ENCODE data around the gene CSMD2.
"Not testable (repeated sequence)": the region's sequence is repeated elsewhere in the genome, so short reads cannot be mapped to it uniquely, and the experiment has no call there.

The CSMD2 gene

DNA sequence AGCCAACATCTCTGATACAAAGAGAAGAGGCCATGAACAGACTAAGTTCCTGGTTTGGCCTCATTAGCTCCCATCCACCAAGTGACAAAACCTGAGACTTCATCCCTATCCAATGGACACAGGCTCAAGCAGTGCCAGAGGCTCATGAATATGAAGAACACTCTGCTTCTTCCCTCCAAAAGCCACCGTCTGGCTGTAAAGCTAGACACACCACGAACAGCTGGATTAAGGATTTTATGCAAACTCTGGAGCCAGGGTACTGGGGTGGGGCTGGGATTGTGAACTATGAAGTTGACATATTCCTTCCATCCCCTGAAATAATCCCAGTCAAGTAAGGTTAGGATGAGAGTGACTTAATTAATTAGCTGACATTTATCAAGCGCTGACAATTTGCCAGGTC, 139.4 kb downstream of the CSMD2 start:
- H3K9ac ChIP-seq (ENCODE audit: low read length in 2 of 2) = no peak overlapping the region
- H3K27ac ChIP-seq (ENCODE audit: low read length) = no peak overlapping the region

DNA sequence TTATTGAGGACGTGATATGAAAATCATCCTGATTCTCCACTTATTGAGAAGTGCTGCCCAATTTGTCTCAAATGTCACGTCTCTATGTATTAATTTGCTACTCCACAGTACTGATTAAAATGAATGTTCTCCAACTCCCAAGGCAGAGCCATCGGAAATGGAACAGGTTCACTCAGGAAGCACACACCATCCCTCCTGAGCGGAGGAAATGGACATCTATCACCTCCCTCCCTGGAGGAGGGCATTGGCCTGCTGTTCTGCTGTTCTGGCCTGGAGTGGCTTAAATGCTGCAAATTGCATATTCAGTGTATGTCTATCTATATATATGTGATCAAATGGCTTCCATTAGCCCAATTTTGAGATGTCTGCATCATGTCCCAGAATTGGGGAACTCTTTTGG, 140.5 kb downstream of the CSMD2 start:
- H3K4me3 ChIP-seq (ENCODE audit: low read length in 2 of 2) = no peak overlapping the region
- peaks cover 0 to 5% of the 10 kb centered on the region in 2 donors for H3K27me3 ChIP-seq (ENCODE audit: control insufficient read depth in 1 of 2, insufficient read depth in 2 of 2, low read length in 2 of 2)
- H3K9ac ChIP-seq (ENCODE audit: low read length in 2 of 2) = no peak overlapping the region
- no peaks in the 10 kb centered on the region for H3K36me3 ChIP-seq (ENCODE audit: control insufficient read depth in 2 of 2, insufficient read depth in 2 of 2, low read length in 2 of 2)
- no peak overlapping the region for H3K27ac ChIP-seq (ENCODE audit: low read length)
- H3K9me3 ChIP-seq (ENCODE audit: control insufficient read depth in 2 of 2, low read length in 2 of 2) = no peaks in the 10 kb centered on the region
- H3K4me1 ChIP-seq (ENCODE audit: control insufficient read depth, insufficient read depth, low read length) = no peaks in the 10 kb centered on the region

More for the DNA sequence above, 139.4 kb downstream of the CSMD2 start:
- Histone ChIP-seq H3K36me3 (ENCODE audit: control insufficient read depth in 2 of 2, insufficient read depth in 2 of 2, low read length in 2 of 2) (no peaks in the 10 kb centered on the region), H3K4me1 (ENCODE audit: control insufficient read depth, insufficient read depth, low read length) (no peaks in the 10 kb centered on the region), H3K9me3 (ENCODE audit: control insufficient read depth in 2 of 2, low read length in 2 of 2) (no peaks in the 10 kb centered on the region), H3K4me3 (ENCODE audit: low read length in 2 of 2) (no peak overlapping the region), H3K27me3 (ENCODE audit: control insufficient read depth in 1 of 2, insufficient read depth in 2 of 2, low read length in 2 of 2) (peaks cover 0 to 5% of the 10 kb centered on the region in 2 donors)

DNA sequence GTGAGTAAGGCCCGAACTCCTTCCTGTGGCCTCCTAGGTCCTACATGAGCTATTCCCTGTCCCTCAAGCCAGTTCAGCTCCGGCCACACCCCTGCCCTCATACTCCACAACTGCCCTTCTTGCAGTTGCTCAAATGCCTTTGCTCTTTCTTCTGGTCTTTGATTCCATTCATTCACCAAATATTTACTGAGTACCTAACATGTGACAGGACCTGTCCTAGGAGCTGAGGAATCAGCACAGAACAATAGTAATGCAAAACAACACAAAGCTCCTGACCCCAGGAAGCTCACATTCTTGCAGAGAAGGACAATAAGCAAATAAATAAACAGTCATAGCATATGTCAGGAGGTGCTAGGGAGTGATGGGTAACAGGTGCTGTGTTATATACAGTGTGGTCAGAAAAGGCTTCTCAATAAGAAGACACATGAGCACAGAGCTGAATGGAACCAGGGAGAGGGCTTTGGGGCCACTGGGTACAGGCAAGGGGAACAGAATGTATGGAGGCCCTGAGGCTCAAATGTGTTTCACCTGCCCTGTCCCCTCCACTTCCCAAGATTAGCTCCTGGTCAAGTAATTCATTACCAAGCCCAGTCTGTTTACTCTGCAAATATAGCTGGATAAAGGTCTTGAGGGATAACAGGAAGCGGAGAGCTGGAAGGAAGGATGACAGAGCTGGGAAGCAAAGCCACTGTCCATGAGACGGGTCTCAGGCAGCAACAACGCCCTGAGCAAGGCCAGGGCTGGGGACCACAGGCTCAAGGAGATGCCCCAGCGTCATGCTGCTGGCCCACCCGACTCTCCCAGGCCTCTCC, 145.1 kb downstream of the CSMD2 start:
- no peak overlapping the region for H3K27ac ChIP-seq (ENCODE audit: low read length)
- H3K27me3 ChIP-seq (ENCODE audit: control insufficient read depth in 1 of 2, insufficient read depth in 2 of 2, low read length in 2 of 2) = peaks cover 0 to 6% of the 10 kb centered on the region in 2 donors
- no peak overlapping the region for H3K9ac ChIP-seq (ENCODE audit: low read length in 2 of 2)
- no peaks in the 10 kb centered on the region for H3K4me1 ChIP-seq (ENCODE audit: control insufficient read depth, insufficient read depth, low read length)
- H3K9me3 ChIP-seq (ENCODE audit: control insufficient read depth in 2 of 2, low read length in 2 of 2) = no peaks in the 10 kb centered on the region
- H3K36me3 ChIP-seq (ENCODE audit: control insufficient read depth in 2 of 2, insufficient read depth in 2 of 2, low read length in 2 of 2) = no peaks in the 10 kb centered on the region
- H3K4me3 ChIP-seq (ENCODE audit: low read length in 2 of 2) = no peak overlapping the region

DNA sequence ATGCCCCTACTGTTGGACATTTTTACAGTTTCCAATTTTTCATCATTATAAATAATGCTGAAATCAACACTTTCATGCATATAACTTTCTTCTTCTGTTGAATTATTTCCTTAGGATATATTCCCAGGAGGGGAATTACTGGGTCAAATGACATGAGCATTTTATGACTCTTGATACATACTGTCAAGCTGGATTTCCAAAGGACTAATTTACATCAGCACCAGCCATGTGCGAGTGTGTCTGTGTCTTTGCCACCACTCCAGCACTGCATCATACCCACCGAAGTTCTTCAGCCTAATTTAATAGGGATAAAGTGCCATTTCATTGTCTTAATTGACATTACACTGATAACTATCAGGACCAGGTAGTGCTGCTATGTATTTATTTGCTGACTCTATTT, 146.7 kb downstream of the CSMD2 start:
- Histone ChIP-seq H3K27me3 (ENCODE audit: control insufficient read depth in 1 of 2, insufficient read depth in 2 of 2, low read length in 2 of 2) (peaks cover 0 to 10% of the 10 kb centered on the region in 2 donors), H3K4me3 (ENCODE audit: low read length in 2 of 2) (no peak overlapping the region), H3K9ac (ENCODE audit: low read length in 2 of 2) (no peak overlapping the region), H3K27ac (ENCODE audit: low read length) (no peak overlapping the region), H3K4me1 (ENCODE audit: control insufficient read depth, insufficient read depth, low read length) (no peaks in the 10 kb centered on the region), H3K36me3 (ENCODE audit: control insufficient read depth in 2 of 2, insufficient read depth in 2 of 2, low read length in 2 of 2) (no peaks in the 10 kb centered on the region), H3K9me3 (ENCODE audit: control insufficient read depth in 2 of 2, low read length in 2 of 2) (no peaks in the 10 kb centered on the region)

DNA sequence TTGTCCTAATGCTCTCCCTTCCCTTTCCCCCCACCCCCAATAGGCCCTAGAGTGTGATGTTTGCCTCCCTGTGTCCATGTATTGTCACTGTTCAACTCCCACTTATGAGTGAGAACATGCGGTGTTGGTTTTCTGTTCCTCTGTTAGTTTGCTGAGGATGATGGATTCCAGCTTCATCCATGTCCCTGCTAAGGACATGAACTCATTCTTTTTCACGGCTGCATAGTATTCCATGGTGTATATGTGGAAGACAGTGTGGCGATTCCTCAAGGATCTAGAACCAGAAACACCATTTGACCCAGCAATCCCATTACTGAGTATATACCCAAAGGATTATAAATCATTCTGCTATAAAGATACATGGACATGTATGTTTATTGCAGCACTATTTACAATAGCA, 148.7 kb downstream of the CSMD2 start:
- not testable (repeated sequence) for H3K4me3 ChIP-seq (ENCODE audit: low read length in 2 of 2); H3K27ac ChIP-seq (ENCODE audit: low read length); H3K9me3 ChIP-seq (ENCODE audit: control insufficient read depth in 2 of 2, low read length in 2 of 2); H3K27me3 ChIP-seq (ENCODE audit: control insufficient read depth in 1 of 2, insufficient read depth in 2 of 2, low read length in 2 of 2); H3K4me1 ChIP-seq (ENCODE audit: control insufficient read depth, insufficient read depth, low read length); H3K9ac ChIP-seq (ENCODE audit: low read length in 2 of 2); H3K36me3 ChIP-seq (ENCODE audit: control insufficient read depth in 2 of 2, insufficient read depth in 2 of 2, low read length in 2 of 2)

DNA sequence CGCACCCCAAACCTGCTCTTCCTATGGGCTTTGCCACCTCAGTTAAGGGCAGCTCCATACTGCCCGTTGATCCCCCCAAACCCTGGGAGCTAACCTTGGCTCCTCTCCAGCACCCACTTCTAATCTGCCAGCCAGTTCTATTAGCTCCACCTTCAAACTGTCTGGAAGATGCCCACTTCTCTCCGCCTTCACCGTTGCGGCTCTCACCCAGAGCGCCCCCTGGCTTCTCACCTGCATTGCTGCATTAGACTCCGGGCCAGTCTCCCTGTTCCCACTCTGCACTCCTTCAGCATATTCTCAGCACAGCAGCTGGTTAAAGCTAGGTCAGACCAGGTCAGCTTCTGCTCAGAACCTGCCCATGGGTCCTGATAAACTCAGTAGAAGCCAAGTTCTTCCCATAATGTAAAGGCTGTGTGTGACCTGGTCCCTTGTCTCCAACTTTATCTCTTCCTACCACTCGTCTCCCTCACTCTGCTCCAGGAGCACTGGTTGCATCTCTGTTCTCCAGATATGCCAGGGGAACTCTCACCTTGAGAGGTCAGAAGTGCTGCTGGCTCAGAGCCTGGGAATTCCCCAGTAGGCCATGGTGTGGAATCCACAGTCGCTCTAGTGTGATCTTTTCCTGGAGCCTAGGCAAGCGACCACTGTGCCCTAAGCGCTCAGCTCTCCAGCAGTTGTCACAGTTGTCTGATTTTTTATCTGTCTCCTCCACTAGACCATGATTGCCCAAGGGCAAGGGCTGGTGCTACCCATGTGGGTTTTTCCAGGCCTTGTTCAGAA, 150.9 kb downstream of the CSMD2 start:
- Histone ChIP-seq H3K36me3 (ENCODE audit: control insufficient read depth in 2 of 2, insufficient read depth in 2 of 2, low read length in 2 of 2) (no peaks in the 10 kb centered on the region), H3K27me3 (ENCODE audit: control insufficient read depth in 1 of 2, insufficient read depth in 2 of 2, low read length in 2 of 2) (peaks cover 0 to 7% of the 10 kb centered on the region in 2 donors), H3K9ac (ENCODE audit: low read length in 2 of 2) (no peak overlapping the region), H3K4me1 (ENCODE audit: control insufficient read depth, insufficient read depth, low read length) (no peaks in the 10 kb centered on the region), H3K27ac (ENCODE audit: low read length) (no peak overlapping the region), H3K9me3 (ENCODE audit: control insufficient read depth in 2 of 2, low read length in 2 of 2) (no peaks in the 10 kb centered on the region), H3K4me3 (ENCODE audit: low read length in 2 of 2) (no peak overlapping the region)

DNA sequence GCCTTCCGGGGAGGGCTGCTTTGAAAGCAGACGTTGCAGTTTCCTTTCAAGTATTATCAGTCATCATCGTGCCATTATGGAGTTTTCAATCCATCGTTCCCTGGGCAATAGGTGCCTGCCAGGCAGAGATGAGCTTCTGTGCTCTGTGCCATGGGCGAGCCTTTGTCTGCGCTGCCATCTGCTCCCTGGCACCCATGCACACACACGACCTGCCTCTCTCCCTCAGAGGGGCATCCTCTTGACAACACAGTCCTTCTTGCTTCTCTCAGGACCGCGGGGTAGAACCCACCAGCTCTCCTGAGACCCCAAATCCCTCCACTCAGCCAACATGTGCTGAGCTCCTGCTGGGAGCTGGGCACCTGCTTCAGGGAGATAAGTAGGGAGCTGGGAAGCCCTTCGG, 151.9 kb downstream of the CSMD2 start:
- H3K4me1 ChIP-seq (ENCODE audit: control insufficient read depth, insufficient read depth, low read length) = no peaks in the 10 kb centered on the region
- no peaks in the 10 kb centered on the region for H3K36me3 ChIP-seq (ENCODE audit: control insufficient read depth in 2 of 2, insufficient read depth in 2 of 2, low read length in 2 of 2)
- H3K27ac ChIP-seq (ENCODE audit: low read length) = no peak overlapping the region
- no peaks in the 10 kb centered on the region for H3K9me3 ChIP-seq (ENCODE audit: control insufficient read depth in 2 of 2, low read length in 2 of 2)
- H3K27me3 ChIP-seq (ENCODE audit: control insufficient read depth in 1 of 2, insufficient read depth in 2 of 2, low read length in 2 of 2) = peaks cover 0 to 7% of the 10 kb centered on the region in 2 donors
- H3K9ac ChIP-seq (ENCODE audit: low read length in 2 of 2) = no peak overlapping the region
- no peak overlapping the region for H3K4me3 ChIP-seq (ENCODE audit: low read length in 2 of 2)

DNA sequence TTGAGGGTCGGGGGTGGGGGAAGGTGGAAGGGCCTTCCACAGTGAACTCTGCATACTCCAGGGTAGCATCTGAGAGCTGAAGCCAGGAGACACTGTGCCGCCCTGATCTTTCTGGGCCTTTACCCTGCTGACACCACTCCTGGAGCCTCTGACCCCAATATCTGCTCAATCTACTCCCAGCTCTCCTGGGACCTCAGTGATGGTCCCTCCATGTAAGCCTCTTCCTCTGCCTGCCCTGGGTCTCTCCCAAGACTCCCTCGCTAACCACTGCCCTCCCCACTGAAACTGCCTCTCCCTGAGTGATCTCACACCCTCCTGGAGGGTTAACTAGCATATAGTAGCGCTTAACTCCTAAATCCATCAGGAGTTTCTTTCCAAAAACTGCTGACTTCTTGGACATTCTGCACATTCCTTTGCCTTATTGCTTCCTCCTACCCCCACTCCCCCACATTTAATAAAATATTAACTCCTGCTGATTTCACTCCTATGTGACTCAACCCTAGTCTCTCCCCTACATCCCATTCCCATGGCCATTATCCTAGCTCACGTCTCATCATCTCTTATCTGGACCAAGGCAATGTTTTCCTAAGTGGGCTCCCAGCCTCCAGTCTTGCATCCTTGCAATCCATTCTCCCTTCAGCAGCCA, 155.6 kb downstream of the CSMD2 start:
- H3K27ac ChIP-seq (ENCODE audit: low read length) = no peak overlapping the region
- peaks cover 0 to 5% of the 10 kb centered on the region in 2 donors for H3K27me3 ChIP-seq (ENCODE audit: control insufficient read depth in 1 of 2, insufficient read depth in 2 of 2, low read length in 2 of 2)
- H3K4me3 ChIP-seq (ENCODE audit: low read length in 2 of 2) = no peak overlapping the region
- H3K9ac ChIP-seq (ENCODE audit: low read length in 2 of 2) = no peak overlapping the region
- no peaks in the 10 kb centered on the region for H3K36me3 ChIP-seq (ENCODE audit: control insufficient read depth in 2 of 2, insufficient read depth in 2 of 2, low read length in 2 of 2)
- no peaks in the 10 kb centered on the region for H3K9me3 ChIP-seq (ENCODE audit: control insufficient read depth in 2 of 2, low read length in 2 of 2)
- H3K4me1 ChIP-seq (ENCODE audit: control insufficient read depth, insufficient read depth, low read length) = no peaks in the 10 kb centered on the region

DNA sequence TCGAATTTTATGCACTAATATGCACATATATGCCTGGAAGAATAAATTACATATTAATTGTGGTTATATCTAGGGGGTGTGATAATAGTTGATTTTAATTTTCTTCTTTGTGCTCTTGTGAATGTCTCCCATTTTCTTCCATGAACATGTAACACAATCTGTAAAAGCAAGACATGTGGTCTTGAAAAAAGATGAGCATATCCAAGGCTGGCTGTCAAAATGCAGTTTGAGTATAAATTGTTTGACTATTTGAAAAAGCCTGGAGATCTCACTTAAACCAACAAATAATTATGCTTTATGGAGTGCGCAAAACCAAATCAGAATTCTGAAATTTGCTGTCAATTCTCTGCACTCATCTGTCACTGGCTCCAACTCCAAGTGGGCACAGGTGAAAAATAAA, 157.3 kb downstream of the CSMD2 start:
- no peaks in the 10 kb centered on the region for H3K36me3 ChIP-seq (ENCODE audit: control insufficient read depth in 2 of 2, insufficient read depth in 2 of 2, low read length in 2 of 2)
- peaks cover 0 to 2% of the 10 kb centered on the region in 2 donors for H3K27me3 ChIP-seq (ENCODE audit: control insufficient read depth in 1 of 2, insufficient read depth in 2 of 2, low read length in 2 of 2)
- no peaks in the 10 kb centered on the region for H3K9me3 ChIP-seq (ENCODE audit: control insufficient read depth in 2 of 2, low read length in 2 of 2)
- no peaks in the 10 kb centered on the region for H3K4me1 ChIP-seq (ENCODE audit: control insufficient read depth, insufficient read depth, low read length)
- H3K27ac ChIP-seq (ENCODE audit: low read length) = no peak overlapping the region
- no peak overlapping the region for H3K9ac ChIP-seq (ENCODE audit: low read length in 2 of 2)
- no peak overlapping the region for H3K4me3 ChIP-seq (ENCODE audit: low read length in 2 of 2)

DNA sequence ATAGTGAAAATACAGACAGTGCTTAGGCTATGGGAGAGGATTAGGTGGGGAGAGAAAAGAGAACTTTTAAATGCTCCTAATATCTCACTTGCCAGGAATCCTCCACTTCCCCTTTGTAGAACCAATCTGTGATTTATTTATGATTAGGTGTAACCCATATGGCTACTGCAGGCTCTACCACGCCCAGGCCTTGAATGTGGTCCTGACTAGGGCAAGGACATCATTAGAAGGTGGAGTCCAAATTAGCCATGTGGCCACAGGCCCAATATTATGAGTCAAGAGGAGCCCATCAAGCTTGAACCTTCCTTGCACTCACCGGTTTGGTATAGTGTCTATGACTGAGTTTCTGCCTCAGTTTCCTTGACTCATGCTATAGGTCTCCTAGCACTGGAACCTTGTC, 159.7 kb downstream of the CSMD2 start:
- no peaks in the 10 kb centered on the region for H3K36me3 ChIP-seq (ENCODE audit: control insufficient read depth in 2 of 2, insufficient read depth in 2 of 2, low read length in 2 of 2)
- H3K4me1 ChIP-seq (ENCODE audit: control insufficient read depth, insufficient read depth, low read length) = no peaks in the 10 kb centered on the region
- H3K27me3 ChIP-seq (ENCODE audit: control insufficient read depth in 1 of 2, insufficient read depth in 2 of 2, low read length in 2 of 2) = peaks cover 0 to 2% of the 10 kb centered on the region in 2 donors
- H3K9ac ChIP-seq (ENCODE audit: low read length in 2 of 2) = no peak overlapping the region
- H3K9me3 ChIP-seq (ENCODE audit: control insufficient read depth in 2 of 2, low read length in 2 of 2) = no peaks in the 10 kb centered on the region
- H3K4me3 ChIP-seq (ENCODE audit: low read length in 2 of 2) = no peak overlapping the region
- no peak overlapping the region for H3K27ac ChIP-seq (ENCODE audit: low read length)
